Left colon (tissue), 2 donors: ENCODE data around the gene AKR1E2. TPM values are rescaled to one million over a fixed set of nuclear protein-coding genes. Genes with fewer than 3 reads are reported as not detected.

ENCODE experiments used
- ATAC-seq: fragments of 200-7000 bp; cut with Tn5 transposase; one replicate; pipeline ENCODE4 v1.9.1; 2020; ENCODE audit warnings: mild to moderate bottlenecking, moderate library complexity
- DNase-seq, 2 donors: peaks; one replicate each; pipeline ENCODE4 v3.0.0-alpha.2; 2020
- intact Hi-C, 2 donors: fragments of 100-400 bp; cut with DNase I in 1 of 2; cut with micrococcal nuclease in 1 of 2; formaldehyde crosslinking; loops; one replicate each; pipeline versions ENCODE4 v1.11.2 to v1.14.0; 2022; cut with DNase I, micrococcal nuclease
- total RNA-seq, 2 donors: library from RNA; stranded (reverse); fragmentation: NEBNext Ultra II Directional; extraction: Animal tissue kit (Norgen Biotek cat#: 25700); gene quantifications; one replicate each; pipeline ENCODE4 v1.2.1, GENCODE V29; 2021
- donor health status: DM: no; HTN: no; CAD: no.
- donor health status: DM: yes; HTN: yes; CAD: no.

The AKR1E2 gene
- total RNA-seq, 2 donors from 2014 or later = 4.8 to 5.7 TPM

- DNase-seq = no peak
- intact Hi-C loops = no loop called here
- no peak for ATAC-seq
Measured at GRCh38 chr10:4868357-4868657, 42.3 kb downstream of the AKR1E2 start.

GRCh38 chr10:4882704-4883078 is 56.7 kb downstream of the AKR1E2 start:
- DNase-seq = no peak
- no peak for ATAC-seq
- intact Hi-C loops = no loop called here

GRCh38 chr10:4883079-4883739 is 57.2 kb downstream of the AKR1E2 start:
- intact Hi-C loops = no loop called here
- ATAC-seq (no peak), DNase-seq (no peak)

- intact Hi-C loops = no loop called here
- no peak for DNase-seq
- ATAC-seq = no peak
Measured at GRCh38 chr10:4885162-4885561, 59.2 kb downstream of the AKR1E2 start.

GRCh38 chr10:4887501-4887900 is 61.5 kb downstream of the AKR1E2 start:
- DNase-seq (no peak), ATAC-seq (no peak)
- intact Hi-C loops = no loop called here

- no peak for ATAC-seq
- intact Hi-C loops = no loop called here
Measured at GRCh38 chr10:4888236-4888635, 62.2 kb downstream of the AKR1E2 start.

GRCh38 chr10:4889959-4890358 is 64.0 kb downstream of the AKR1E2 start:
- DNase-seq (no peak), ATAC-seq (no peak)
- intact Hi-C loops = no loop called here

More at GRCh38 chr10:4888236-4888635, 62.2 kb downstream of the AKR1E2 start:
- no peak for DNase-seq

GRCh38 chr10:4892681-4893080 is 66.7 kb downstream of the AKR1E2 start:
- ATAC-seq = no peak
- intact Hi-C loops = no loop called here
- DNase-seq = no peak

- ATAC-seq (no peak), DNase-seq (no peak)
- intact Hi-C loops = no loop called here
Measured at GRCh38 chr10:4894335-4894734, 68.3 kb downstream of the AKR1E2 start.

Other genes with a start within 250 kb of the AKR1E2 start
- 10 to 100 TPM; 12.8 to 88.1 TPM for gene AKR1C1, start 137.2 kb downstream of the AKR1E2 start, total RNA-seq
- gene AKR1C2, start 177.7 kb downstream of the AKR1E2 start, total RNA-seq = 10 to 100 TPM; 18.8 to 65.4 TPM